ENCODE measurements around the gene ATAD1.

DNA sequence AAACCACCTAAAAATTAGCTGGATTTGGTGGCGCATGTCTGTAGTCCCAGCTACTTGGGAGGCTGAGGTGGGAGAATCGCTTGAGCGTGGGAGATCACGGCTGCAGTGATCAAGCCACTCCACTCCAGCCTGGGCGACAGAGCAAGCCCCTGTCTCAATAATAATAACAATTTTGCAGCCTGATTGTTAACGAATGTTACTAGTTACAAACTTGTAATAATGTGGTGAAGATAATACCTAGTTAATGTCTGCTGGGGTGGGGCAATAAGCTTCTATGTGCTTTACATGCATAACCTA is 1.2 kb upstream of the ATAD1 start:
- TF ChIP-seq, protein P1, sequence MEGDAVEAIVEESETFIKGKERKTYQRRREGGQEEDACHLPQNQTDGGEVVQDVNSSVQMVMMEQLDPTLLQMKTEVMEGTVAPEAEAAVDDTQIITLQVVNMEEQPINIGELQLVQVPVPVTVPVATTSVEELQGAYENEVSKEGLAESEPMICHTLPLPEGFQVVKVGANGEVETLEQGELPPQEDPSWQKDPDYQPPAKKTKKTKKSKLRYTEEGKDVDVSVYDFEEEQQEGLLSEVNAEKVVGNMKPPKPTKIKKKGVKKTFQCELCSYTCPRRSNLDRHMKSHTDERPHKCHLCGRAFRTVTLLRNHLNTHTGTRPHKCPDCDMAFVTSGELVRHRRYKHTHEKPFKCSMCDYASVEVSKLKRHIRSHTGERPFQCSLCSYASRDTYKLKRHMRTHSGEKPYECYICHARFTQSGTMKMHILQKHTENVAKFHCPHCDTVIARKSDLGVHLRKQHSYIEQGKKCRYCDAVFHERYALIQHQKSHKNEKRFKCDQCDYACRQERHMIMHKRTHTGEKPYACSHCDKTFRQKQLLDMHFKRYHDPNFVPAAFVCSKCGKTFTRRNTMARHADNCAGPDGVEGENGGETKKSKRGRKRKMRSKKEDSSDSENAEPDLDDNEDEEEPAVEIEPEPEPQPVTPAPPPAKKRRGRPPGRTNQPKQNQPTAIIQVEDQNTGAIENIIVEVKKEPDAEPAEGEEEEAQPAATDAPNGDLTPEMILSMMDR (IDR thresholded peaks at IDR 0.05) = no peak
- no peak for TF ChIP-seq POLR2A (IDR thresholded peaks at IDR 0.05)

Measured in Peyer's patch (tissue), 4 donors.